Neural progenitor cell (in vitro differentiated cells): Measurements from ENCODE around the gene PCK1.

Experiments
- CTCF ChIP-seq: fragments of 200-600 bp; sonication (generic); IDR thresholded peaks from 2 replicates; pipeline ENCODE4 v1.5.1; 2017; ENCODE audit warnings: antibody characterized with exemption, mild to moderate bottlenecking
- EZH2 ChIP-seq: fragments of 200-600 bp; sonication (generic); IDR thresholded peaks from 2 replicates; pipeline ENCODE4 v1.6.1; 2017; ENCODE audit warnings: antibody characterized with exemption, mild to moderate bottlenecking, moderate library complexity
- EZH2phosphoT487 ChIP-seq: fragments of 200-600 bp; sonication (generic); IDR thresholded peaks from 2 replicates; pipeline ENCODE4 v1.6.1; 2017; ENCODE audit warnings: antibody characterized with exemption

DNA sequence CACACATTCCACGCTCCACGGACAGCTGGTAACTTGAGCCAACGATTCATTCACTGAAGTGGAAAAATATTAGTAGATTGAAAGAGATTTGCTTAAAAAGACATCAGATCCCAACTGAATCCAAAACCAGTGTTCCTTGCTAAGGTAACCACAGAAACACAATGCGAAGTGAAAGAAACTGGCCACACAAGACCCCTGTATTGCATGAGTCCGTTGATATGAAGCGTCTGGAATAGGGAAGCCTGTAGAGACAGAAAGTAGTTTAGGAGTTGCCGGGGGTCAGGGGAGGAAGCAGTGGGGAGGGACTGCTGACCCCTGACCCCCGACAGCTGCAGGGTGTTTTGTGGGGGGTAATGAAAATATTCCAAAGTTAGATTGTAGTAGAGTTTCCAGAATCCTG, 10.0 kb downstream of the PCK1 start:
- TF ChIP-seq CTCF (no peak), EZH2 (no peak), EZH2phosphoT487 (no peak)
